ENCODE results near the gene SNAI3.

The SNAI3 gene

DNA sequence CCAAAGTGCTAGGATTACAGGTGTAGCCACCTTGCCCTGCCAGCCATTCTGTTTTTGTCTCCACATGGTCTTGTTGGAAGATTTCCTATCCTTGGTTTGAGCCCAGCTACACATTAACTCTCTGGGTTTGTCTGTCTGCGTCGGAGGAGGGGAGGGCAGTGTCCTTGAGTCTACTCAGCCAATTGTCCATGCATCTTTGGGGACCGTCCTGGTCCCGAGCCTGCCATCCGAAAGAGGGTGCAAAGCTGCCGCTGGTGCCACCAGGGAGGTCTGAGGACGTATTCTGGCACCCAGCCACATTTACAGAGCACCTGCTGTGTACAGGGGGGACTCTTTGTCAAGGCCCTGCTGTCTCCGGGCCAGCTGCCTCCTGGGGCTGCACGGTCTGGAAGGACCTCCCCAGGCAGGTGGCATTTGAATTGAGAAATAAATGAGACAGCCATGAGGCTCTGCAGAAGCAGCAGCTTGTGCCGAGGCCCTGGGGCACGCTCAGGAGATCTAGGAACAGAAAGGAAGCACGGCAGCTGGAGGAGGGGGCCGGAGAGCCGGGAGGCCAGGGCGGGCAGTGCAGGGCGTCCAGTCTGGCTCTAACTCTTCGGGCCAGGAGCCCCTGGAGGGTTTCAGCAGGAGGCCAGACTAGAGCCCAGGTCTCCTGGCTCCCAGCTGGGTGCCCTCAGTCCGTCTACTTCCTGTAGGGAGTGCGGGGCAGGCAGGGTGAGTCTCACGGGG lies 36.9 kb downstream of the SNAI3 start:
- DNase-seq = no peak

DNA sequence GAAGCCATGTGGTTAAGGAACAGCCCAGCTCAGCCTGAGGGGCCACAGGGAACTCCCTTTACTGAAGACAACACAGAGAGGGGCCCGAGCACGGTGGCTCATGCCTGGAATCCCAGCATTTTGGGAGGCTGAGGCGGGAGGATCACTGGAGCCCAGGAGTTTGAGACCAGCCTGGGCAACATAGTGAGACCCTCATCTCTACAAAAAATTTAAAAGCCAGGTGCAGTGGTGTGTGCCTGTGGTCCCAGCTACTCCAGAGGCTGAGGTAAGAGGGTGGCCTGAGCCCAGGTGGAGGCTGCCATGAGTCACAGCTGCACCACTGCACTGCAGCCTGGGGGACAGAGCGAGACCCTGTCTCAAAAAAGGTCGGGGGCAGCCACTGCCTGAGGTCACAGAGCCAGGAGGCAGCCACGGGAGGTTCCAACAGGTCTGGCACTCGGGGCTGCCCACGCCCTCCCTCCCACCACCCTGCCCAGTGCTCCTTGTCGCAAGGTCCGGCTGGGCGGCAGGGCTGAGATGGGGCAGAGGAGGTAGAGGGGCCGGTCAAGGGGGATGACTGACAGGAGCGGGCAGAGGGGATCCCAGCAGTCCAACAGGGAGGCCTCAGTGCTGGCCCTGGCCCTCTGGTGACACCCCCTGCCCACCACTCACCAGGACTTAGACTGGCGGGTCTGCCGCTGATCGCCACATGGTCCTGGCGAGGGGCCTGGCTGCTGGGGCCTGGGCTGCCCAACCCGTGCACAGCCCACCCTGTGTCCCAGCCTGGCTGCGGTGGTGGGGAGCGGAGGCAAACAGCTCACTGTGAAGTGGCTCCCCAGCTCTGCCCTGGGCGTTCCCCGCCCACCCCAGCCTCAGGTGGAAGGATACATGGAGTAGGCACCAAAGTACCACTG lies 38.9 kb downstream of the SNAI3 start:
- DNase-seq = no peak

DNA sequence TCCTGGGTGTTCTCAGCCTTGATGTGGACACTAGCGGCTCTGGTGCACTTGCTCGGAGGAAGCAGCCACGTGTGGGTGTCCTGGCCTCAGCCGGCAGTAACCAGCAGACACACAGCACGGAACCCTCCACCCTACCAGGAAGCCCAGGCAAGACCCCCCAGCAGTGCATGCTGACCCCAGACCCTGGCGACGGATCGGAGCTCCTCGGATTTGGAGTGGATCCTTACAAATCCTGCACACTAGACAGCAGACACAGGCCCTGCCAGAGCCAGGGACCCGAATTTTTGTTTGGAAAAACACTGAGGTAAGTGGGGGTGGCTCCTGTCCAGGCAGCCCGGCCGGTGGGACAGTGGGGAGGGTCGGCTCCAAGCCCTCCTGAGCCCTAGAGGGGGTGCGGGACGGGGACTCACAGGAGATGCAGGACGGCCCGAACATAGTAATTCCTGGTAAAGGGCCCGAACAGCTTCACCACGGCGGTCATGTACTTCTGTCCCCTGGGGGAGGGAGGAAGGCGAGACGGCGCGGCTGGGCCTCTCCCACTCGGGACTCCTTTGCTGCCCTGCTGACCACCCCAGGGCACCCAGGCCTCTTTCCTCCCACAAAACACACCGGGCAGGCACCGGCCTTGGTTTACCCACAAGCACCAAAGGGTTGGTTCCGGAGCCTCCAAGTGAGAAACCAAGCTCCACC lies 39.8 kb downstream of the SNAI3 start:
- no peak for DNase-seq

DNA sequence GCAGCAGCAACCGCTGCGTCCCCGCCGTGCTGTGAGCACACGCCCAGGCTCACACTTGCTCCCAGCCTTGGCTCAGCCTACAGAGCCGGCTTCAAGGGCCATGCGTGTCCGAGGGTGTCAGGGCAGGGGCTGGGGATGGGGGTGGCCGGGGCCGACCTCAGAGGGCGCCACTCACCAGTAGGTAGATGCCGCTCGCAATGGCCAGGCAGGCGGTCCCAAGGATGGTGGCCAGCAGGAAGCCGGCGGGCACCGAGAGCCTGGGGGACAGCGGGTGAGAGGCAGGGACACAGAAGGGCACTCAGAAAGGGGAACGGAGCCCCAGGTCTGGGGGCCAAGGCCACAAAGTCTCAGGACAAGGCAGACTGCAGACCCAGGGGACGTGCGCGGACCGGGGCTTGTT lies 40.4 kb downstream of the SNAI3 start:
- no peak for DNase-seq

DNA sequence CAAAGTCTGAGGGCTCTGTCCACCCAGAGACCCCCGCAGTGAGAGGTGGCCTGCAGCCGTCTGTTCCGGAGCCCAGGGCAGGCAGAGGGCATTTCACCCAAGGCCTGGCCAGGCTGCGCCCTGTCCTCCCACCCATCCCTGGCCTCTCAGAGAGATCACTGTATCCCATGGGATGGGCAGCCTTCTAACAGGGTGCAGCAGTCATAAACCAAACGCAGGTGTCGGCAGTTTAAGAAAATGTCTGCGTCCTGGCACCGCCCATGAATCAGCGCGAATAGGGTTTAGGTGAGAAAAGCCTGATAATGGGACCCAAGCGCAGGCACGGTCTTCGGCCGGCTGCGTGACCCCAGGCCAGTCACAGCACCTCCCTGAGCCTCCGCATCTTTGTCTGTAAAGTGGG lies 40.9 kb downstream of the SNAI3 start:
- no peak for DNase-seq

DNA sequence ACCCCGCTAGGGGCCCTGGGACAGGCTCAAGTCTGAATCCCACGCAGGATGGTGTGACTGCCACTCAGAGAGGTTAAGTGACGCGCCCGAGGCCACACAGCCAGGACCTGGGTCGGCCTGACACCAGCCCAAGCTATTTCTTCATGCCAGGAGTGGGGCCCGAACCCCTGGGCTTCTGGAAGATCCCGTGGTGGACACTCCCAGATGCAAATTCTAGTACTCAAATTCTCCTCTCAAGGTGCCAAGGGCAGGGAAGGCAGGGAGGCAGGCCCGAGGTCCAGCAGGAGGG lies 42.7 kb downstream of the SNAI3 start:
- no peak for DNase-seq

DNA sequence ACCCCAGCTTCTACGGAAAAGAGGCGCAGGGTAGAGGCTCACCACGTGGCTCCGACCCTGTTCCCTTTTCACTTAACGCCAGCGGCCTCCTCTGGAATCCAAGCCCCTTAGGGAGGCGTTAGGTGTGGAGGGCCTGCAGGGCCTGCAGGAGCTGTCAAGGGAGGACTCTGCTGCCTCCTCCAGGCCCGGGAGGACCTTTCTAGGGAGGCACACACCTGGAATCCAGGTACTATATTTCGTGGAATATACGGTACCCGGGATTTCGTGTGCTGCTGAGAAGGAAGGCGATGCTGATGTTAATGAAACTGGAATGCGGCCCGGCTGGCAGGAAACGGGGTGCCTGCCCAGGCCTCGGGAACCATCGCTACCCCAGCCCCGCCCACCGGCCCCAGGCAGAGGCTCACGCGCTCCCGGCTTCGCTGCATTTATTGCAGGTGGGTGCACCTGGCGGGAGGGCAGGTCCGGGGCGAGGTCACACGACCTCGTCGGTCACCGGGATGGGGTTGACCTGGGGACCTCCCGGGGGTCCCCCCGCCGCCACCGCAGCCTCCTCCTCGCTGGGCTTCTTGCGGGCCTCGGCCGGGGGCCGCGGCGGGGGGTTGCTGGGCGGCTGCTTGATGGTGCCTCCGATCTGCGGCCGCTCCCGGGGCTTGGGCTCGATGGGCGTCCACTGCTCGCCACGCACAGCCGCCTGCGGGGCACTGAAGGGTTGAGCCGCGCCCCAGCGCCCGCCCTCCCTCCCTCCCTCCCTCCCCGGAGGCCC lies 43.2 kb downstream of the SNAI3 start:
- DNase-seq = no peak

DNA sequence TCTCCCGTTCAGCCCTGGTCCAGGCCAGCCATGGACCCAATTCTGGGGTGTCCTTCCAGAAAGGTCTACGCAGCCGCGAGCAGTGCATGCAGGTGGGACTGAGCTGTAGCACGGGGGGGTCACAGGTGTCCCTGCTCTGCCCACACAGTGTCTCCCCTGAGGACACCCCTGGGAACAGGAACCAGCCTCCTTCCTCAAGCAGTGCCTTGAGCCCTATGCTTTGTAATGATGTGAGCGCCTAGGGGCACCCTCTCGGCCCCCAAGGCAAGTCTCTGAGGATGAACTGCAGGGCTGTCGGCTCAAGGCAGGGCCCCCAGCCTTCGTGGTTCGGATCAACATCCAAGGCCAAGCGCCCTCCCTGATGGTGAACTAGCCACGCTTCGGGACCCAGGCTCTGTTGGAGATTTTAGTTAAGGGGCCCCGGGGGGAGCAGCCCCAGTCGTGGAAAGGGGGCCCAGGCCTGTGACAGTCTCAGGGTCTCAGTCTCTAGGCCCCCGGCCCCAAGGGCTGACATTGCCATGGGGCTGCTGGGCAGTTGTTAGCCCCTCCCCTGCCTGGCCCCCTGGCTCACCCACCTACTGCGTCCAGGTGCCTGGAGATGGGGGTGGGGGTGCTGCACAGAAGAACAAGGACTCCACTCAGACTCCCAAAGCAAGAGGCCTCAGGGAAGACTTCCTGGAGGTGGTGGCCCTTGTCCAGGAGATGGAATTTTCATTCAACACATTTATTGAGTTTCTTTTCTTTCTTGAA lies 45.6 kb downstream of the SNAI3 start:
- no peak for DNase-seq

DNA sequence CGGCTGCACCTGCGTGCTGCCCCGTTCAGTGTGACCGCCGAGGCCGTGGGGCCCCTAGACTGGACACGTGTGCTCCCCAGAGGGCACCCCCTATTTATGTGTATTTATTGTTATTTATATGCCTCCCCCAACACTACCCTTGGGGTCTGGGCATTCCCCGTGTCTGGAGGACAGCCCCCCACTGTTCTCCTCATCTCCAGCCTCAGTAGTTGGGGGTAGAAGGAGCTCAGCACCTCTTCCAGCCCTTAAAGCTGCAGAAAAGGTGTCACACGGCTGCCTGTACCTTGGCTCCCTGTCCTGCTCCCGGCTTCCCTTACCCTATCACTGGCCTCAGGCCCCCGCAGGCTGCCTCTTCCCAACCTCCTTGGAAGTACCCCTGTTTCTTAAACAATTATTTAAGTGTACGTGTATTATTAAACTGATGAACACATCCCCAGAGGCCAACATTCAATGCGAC lies 46.2 kb downstream of the SNAI3 start:
- no peak for DNase-seq

DNA sequence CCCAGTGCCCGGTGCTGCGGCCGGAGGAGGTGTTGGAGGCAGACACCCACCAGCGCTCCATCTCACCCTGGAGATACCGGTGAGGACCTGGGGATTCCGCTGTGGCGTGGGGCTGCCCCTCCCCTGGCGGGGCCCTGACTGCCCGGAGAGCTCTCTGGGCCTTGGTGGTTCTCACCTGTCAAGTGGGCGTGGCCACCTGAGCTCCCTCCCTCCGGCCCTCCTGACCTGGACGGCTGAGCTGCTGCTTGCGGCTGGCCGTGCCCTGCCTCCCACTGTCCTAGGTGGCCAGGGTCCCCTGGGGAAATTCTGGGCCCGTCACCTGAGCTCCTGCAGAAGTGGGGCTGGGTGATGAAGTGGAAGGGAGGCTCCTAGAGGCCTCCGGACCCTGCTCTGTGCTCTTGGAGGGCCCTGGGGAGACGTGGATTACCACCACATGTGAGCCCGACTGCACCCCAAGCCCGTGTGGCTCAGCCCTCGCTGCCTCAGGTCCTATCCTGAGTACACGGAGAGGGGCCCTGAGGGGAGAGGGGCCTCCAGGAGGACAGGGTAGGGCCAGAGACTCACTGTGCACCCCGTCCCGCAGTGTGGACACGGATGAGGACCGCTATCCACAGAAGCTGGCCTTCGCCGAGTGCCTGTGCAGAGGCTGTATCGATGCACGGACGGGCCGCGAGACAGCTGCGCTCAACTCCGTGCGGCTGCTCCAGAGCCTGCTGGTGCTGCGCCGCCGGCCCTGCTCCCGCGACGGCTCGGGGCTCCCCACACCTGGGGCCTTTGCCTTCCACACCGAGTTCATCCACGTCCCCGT lies 46.9 kb downstream of the SNAI3 start:
- peak in 1 of 2 experiments; percentile 53 for DNase-seq

DNA sequence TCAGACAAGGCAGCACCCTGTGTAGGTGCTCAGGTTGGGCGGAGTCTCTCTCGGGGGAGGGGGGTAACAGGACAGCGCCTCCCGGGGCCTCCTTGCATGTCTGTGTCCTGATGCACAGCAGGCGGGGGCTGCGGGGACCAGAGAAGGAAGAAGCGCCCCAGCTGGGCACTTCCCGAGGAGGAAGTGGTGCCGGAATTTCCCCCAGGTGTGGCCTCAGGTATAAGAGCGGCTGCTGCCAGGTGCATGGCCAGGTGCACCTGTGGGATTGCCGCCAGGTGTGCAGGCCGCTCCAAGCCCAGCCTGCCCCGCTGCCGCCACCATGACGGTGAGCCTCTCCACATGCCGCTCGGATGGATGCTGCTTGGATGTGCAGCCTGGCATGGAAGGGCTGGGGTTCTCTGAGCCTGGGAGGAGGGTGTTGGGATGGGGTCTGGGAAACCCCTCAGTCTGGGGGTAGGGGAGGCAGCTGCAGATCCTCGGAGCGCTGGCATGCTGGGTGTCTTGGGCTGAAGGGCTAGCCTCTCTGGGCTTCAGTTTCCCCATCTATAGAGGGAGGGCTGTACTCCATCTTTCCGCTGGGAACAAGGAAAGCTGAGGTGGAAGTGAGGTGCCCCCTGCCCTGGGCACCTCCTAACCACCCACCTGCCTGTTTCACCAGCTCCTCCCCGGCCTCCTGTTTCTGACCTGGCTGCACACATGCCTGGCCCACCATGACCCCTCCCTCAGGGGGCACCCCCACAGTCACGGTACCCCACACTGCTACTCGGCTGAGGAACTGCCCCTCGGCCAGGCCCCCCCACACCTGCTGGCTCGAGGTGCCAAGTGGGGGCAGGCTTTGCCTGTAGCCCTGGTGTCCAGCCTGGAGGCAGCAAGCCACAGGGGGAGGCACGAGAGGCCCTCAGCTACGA lies 47.7 kb downstream of the SNAI3 start, which contains the start of gene IL17C:
Gene IL17C (plus strand): TSS at position 250 of the 908 bp plus-strand sequence. CDS start 70 bp downstream, at position 320.
- peak; percentile 26 to 80 for DNase-seq

DNA sequence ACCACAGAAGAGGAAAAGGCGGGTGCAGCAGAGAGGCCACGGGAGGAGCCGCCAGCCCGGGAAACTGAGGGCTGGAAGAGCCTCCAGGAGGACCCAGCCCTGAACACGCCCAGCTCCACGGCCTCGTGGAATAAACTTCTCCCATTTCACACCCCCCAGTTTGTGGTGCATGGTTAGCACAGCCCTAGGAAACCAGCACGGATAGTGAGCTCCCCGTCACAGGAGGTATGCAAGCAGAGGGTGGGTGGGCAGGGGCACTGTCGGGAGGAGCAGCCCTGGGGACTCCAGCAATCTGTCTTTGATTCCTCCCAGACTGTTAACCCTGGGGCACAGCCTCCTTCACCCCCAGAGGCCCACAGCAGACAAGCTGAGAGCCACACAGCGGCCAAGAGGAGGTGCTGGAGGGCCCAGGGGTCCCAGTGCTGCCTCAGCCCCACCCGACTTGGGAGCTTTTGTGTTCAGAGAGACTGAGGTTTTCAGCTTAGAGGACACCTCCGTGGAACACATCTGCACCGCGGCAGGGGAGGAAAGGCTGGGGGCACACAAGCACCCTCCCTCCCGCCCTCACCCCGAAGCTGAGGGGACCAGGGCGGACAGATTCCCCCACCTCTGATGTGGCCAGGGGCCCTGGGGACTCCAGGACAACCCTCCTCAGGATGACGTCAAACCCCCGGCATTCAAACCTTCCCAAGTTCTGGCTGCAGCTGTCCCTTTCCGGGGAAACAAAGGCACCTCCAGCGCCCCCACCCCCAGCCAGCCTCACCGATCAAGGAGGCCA lies 49.6 kb downstream of the SNAI3 start:
- DNase-seq = no peak

DNA sequence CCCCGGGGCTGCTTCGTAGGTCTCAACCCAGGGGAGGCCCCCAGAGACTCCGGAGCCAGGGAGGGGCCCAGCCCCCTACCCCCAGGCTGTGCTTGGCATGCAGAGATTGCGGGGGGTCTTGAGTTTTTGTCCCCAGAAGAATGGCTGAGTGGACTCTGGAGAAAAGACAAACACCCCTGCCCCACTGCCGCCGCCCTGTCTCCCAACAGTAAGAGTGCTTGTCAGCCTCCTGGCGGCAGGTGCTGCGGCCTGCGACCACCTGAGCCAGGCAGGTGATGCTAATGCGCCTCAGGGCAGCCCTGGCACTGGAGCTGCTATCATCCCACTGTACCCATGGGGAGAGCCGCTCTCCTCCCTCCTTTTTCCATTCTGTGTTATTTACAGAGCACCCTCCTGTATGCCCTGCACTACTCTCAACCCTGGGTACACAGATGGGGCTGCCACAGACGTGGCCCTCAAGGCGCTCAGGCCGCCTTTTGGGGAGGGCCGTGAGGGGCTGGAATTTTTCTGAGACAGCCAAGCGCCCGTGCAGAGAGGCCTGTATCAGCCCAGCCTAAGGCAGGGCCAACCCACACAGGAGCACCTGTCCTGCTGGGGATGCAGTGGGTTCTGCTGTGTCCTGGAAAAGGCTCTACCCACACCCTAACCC lies 50.5 kb downstream of the SNAI3 start:
- DNase-seq = no peak

DNA sequence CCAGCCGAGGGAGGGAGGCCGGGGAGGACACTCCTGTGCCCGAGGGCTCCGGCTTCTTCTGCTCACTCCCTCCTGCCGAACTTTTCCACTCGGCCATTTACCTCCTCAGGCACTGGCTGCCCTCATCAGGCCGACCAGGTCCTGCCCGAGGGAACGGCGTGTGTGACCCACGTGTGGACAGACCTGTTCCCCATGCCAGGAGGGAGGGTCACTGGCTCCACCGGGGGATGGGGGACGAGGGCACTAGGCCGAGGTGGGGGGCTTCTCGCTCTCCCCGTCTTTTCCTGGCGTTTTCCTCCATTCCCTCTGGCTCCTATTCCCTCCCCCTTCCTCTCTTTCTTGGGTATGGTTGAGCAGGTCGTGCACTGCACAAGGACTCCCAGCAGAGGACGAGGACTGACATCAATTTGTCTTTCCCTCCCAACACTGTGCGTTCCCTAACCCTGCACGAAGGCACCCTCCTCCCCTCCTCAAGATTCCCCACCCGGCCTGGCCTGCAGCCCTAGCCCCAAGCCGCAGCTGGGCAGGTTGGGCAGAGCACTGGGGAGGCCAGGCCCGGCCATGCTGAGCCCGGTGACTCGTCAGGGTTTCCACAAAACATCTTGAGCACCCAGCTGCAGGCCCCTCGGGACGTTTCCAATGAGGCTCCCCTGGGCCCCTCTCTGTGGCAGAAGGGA lies 51.2 kb downstream of the SNAI3 start:
- no peak for DNase-seq

DNA sequence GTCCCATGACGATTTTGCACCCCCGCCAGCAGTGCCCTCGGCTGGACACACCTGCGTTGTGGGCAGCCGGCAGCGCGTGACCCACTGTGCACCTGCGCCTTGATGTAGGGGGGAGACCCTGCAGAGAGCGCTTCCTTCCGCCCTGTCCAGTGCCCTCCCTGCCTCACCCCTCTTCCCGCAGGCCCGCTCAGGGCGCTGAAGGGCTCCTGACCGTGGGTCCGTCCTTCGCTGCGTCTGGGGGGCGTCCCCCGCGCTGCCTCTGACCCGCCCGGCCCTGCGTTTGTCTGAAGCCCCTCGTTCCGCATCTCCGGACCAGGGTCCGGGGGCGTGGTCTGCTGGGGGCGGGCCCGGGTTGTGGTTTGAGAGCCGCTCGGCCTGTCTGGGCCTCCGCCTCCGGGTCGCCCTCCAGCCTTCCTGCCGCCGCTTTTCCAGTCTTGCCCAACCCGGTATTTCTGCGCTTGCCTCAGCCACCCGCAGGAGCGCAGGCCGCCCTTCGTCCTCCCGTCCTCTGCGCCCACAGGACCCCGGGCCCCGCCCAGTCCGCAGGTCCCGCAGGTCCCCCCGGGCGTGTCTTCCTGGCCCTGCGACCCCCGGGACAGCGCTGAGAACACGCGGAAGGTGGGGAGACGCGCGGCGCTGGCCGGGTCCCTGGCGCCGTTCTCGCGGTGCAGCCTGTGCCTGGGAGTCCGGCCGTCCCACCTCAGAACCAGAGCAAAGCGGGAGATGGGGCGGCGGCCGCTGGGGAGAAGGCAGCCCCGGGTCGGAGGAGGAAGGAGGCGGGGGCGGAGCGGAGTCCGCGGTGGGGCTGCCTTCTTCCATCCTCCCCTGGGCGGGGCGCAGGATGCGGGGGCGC lies 51.9 kb downstream of the SNAI3 start:
- DNase-seq = no peak

DNA sequence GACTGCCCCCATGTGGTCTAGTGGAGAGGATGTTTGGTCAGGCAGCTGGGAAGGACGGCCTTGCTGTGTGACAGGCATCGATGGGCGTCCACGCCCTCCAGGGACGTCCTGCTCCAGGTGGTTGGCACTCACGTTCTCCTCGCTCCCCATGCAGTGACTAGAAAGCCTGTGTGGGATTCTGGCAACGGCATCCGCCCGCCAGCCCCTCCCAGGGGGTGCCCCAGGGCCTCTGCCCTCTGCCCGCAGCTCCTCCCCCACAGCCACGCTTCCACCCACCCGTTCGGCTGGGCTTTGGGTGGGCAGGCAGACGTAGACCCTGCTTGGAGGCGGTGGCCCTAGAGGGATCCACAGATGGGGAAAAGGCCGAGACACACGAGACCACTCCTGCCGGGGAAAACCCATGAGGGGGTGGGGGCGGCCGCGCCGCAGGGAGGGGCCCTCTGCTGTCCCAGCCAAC lies 52.6 kb downstream of the SNAI3 start:
- peak in 1 of 2 experiments; percentile 43 for DNase-seq

DNA sequence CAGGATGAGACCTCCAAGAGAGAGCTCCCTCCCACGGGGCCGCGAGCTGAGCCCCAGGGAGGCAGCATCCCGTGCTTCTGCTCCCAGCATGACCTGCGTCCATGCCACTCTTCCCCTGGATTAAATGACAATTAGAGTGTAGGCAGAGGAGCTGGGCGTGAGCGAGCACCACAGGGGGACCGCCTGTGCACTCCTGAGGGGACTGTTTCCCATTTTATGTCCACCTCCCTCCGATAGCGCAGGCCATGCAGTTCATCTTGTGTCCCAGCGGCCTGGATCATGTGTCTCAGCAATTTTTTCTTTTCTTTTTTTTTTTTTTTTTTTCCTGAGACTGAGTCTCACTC lies 53.7 kb downstream of the SNAI3 start:
- DNase-seq = no peak

Measured in NCI-H526 (cell line).